Measurements from ENCODE around the gene TEX36.

- TF ChIP-seq CTCF (IDR thresholded peaks at IDR 0.05; ENCODE audit: poor library complexity, severe bottlenecking) (no peak), TAF1 (IDR thresholded peaks at IDR 0.05; ENCODE audit: low read depth) (no peak), EP300 (conservative IDR thresholded peaks at IDR 0.05; ENCODE audit: poor library complexity, severe bottlenecking) (no peak), EZH2 (IDR thresholded peaks at IDR 0.05; ENCODE audit: borderline replicate concordance, insufficient read depth, low read length, poor library complexity, severe bottlenecking) (no peak), MXI1 (conservative IDR thresholded peaks at IDR 0.05; ENCODE audit: poor library complexity, severe bottlenecking) (no peak), POLR2AphosphoS5 (IDR thresholded peaks at IDR 0.05) (no peak)
Measured at GRCh38 chr10:125611756-125612155, 71.2 kb downstream of the TEX36 start.
